ENCODE results near the gene CASP6. TPM values are rescaled to one million over a fixed set of nuclear protein-coding genes. Genes with fewer than 3 reads are reported as not detected.
"Not testable (repeated sequence)": the region's sequence is repeated elsewhere in the genome, so short reads cannot be mapped to it uniquely, and the experiment has no call there.

Gene CASP6
- total and polyA plus RNA-seq, 5 donors from 2014 or later: 21.9 to 88.4 (median 65.2) TPM

DNA sequence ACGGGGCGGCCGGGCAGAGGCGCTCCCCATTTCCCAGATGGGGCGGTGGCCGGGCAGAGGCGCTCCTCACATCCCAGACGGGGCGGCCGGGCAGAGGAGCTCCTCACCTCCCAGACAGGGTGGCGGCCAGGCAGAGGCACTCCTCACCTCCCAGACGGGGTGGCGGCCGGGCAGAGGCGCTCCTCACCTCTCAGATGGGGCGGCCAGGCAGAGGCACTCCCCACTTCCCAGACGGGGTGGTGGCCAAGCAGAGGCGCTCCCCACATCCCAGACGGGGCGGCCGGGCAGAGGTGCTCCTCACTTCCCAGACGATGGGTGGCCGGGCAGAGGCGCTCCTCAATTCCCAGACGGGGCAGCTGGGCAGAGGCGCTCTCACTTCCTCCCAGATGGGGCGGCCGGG, 24.8 kb downstream of the CASP6 start:
- H3K9me3 ChIP-seq (ENCODE audit: control insufficient read depth in 2 of 2, low read length in 2 of 2); H3K9me3 Mint-ChIP-seq; ATAC-seq (ENCODE audit: low read depth in 2 of 2); H3K27ac Mint-ChIP-seq; H3K27me3 Mint-ChIP-seq; H3K27me3 ChIP-seq (ENCODE audit: control insufficient read depth, insufficient read depth, low read length); H3K27ac ChIP-seq (ENCODE audit: insufficient read depth, low read length, poor library complexity, severe bottlenecking); H3K4me3 Mint-ChIP-seq; H3K4me3 ChIP-seq (ENCODE audit: low read depth, low read length); H3K4me1 ChIP-seq (ENCODE audit: control insufficient read depth, insufficient read depth, low read length, poor library complexity, severe bottlenecking); DNase-seq: not testable (repeated sequence)
- Mint-ChIP-seq H3K36me3 (peaks cover 43% of the 10 kb centered on the region), H3K4me1 (peaks cover 9 to 47% (median 27%) of the 10 kb centered on the region in 4 donors)
- H3K36me3 ChIP-seq (ENCODE audit: control insufficient read depth, insufficient read depth, low read length): peaks cover 25% of the 10 kb centered on the region

DNA sequence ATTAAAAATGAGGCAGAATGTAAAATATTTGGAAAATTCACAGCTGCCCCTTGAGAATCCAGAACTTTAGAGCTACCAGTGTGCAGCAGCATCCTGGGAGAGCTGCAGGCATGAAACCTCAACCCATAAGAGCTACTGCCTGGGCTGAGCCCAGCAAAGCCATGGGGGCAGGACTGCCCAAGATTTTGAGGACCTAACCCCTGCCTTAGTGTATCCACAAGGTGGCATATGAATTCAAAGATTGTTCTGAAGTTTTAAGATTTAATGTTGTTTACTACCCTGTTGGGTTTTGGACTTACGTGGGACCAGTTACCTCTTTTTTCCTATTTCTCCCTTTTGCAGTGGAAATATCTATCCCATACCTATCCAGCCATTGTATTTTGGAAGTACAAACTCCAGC, 26.4 kb downstream of the CASP6 start:
- Histone ChIP-seq H3K4me3 (ENCODE audit: low read depth, low read length) (no peak overlapping the region), H3K27me3 (ENCODE audit: control insufficient read depth, insufficient read depth, low read length) (no peaks in the 10 kb centered on the region), H3K27ac (ENCODE audit: insufficient read depth, low read length, poor library complexity, severe bottlenecking) (no peak overlapping the region), H3K36me3 (ENCODE audit: control insufficient read depth, insufficient read depth, low read length) (peaks cover 14% of the 10 kb centered on the region), H3K4me1 (ENCODE audit: control insufficient read depth, insufficient read depth, low read length, poor library complexity, severe bottlenecking) (no peaks in the 10 kb centered on the region), H3K9me3 (ENCODE audit: control insufficient read depth in 2 of 2, low read length in 2 of 2) (no peaks in the 10 kb centered on the region)
- H3K27me3 Mint-ChIP-seq: no peaks in the 10 kb centered on the region
- peaks cover 9 to 37% (median 18%) of the 10 kb centered on the region in 4 donors for H3K4me1 Mint-ChIP-seq
- ATAC-seq (ENCODE audit: low read depth in 2 of 2): peak in 1 of 2 donors; percentile 55
- peaks cover 34% of the 10 kb centered on the region for H3K36me3 Mint-ChIP-seq
- peak overlapping the region in 1 of 4 donors; percentile 3 for H3K4me3 Mint-ChIP-seq
- H3K27ac Mint-ChIP-seq: peak overlapping the region in 2 of 3 donors; percentile 28 to 49
- no peak for DNase-seq
- H3K9me3 Mint-ChIP-seq: peaks cover 0 to 2% (median 0%) of the 10 kb centered on the region in 7 donors

DNA sequence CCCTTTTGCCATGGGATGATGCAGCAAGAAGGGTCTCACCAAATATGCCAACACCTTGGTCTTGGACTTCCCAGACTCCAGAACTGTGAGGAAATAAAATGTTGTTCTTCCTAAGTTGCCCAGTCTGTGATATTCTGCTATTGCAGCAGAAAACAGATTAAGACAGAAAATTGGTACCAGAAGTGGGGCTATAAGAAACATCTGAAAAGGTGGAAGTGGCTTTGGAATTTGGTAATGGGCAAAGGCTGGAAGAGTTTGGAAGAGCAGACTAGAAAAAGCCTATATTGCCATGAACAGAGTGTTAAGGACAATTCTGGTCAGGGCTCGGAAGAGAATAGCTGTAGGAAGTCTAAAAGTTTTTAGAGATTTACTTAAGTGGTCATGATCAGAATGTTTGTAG, 27.4 kb downstream of the CASP6 start:
- DNase-seq: no peak
- H3K27me3 ChIP-seq (ENCODE audit: control insufficient read depth, insufficient read depth, low read length): no peaks in the 10 kb centered on the region
- peaks cover 10% of the 10 kb centered on the region for H3K36me3 ChIP-seq (ENCODE audit: control insufficient read depth, insufficient read depth, low read length)
- Mint-ChIP-seq H3K27ac (peak overlapping the region in 1 of 3 donors; percentile 57), H3K27me3 (no peaks in the 10 kb centered on the region), H3K36me3 (peaks cover 36% of the 10 kb centered on the region), H3K4me1 (peaks cover 19 to 43% (median 24%) of the 10 kb centered on the region in 4 donors), H3K9me3 (peaks cover 0 to 7% (median 2%) of the 10 kb centered on the region in 7 donors), H3K4me3 (no peak overlapping the region)
- H3K4me1 ChIP-seq (ENCODE audit: control insufficient read depth, insufficient read depth, low read length, poor library complexity, severe bottlenecking): no peaks in the 10 kb centered on the region
- no peak overlapping the region for H3K4me3 ChIP-seq (ENCODE audit: low read depth, low read length)
- peaks cover 0 to 5% of the 10 kb centered on the region in 2 experiments for H3K9me3 ChIP-seq (ENCODE audit: control insufficient read depth in 2 of 2, low read length in 2 of 2)
- no peak for ATAC-seq (ENCODE audit: low read depth in 2 of 2)
- no peak overlapping the region for H3K27ac ChIP-seq (ENCODE audit: insufficient read depth, low read length, poor library complexity, severe bottlenecking)

DNA sequence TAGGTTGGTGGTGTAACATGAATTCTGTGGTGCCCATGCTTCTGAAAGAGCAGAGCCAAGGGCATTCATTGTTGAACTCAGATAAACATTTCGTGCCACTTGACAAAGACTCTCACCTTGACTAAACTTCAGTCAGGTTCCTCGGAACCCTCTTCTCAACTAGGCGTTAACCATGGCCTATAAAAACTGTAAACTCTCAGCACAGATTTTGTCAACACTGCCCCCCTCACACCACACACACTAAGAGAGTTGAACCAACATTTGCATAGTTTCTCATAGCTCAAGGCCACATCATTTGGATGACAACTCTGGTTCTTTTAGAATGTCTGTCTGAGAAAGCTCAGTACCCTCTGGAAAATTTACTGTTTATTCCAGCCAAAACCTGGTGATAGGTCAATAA, 28.1 kb downstream of the CASP6 start:
- ATAC-seq (ENCODE audit: low read depth in 2 of 2) (no peak), DNase-seq (no peak)
- Mint-ChIP-seq H3K4me1 (peaks cover 21 to 40% (median 23%) of the 10 kb centered on the region in 4 donors), H3K4me3 (no peak overlapping the region), H3K9me3 (peaks cover 0 to 7% (median 2%) of the 10 kb centered on the region in 7 donors), H3K27ac (peak overlapping the region in 2 of 3 donors; percentile 56 to 57), H3K36me3 (peaks cover 39% of the 10 kb centered on the region), H3K27me3 (no peaks in the 10 kb centered on the region)
- Histone ChIP-seq H3K4me3 (ENCODE audit: low read depth, low read length) (no peak overlapping the region), H3K27ac (ENCODE audit: insufficient read depth, low read length, poor library complexity, severe bottlenecking) (no peak overlapping the region), H3K36me3 (ENCODE audit: control insufficient read depth, insufficient read depth, low read length) (peaks cover 12% of the 10 kb centered on the region), H3K4me1 (ENCODE audit: control insufficient read depth, insufficient read depth, low read length, poor library complexity, severe bottlenecking) (no peaks in the 10 kb centered on the region), H3K27me3 (ENCODE audit: control insufficient read depth, insufficient read depth, low read length) (no peaks in the 10 kb centered on the region), H3K9me3 (ENCODE audit: control insufficient read depth in 2 of 2, low read length in 2 of 2) (peaks cover 0 to 6% of the 10 kb centered on the region in 2 experiments)

DNA sequence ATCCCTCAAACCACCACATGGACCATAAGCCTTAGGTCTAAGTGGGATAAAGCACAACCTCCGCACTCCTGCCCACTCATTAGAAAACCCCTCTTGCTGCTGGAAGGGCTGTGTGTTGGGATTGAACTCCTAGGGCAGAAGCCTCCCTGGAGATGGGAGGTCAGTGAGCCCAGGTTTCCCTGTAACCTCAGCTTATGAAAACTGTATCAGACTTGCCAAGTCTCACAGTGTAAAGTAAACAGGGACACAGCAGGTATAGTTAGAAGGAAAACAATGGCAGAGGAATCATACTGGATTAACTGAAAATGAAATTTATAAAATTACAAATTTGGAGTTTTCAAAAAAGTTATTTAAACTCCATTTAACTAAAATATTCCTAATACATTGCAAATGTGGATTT, 29.9 kb downstream of the CASP6 start:
- no peak overlapping the region for H3K4me3 ChIP-seq (ENCODE audit: low read depth, low read length)
- peak overlapping the region in 2 of 3 donors; percentile 25 to 52 for H3K27ac Mint-ChIP-seq
- DNase-seq (no peak), ATAC-seq (ENCODE audit: low read depth in 2 of 2) (no peak)
- H3K27me3 Mint-ChIP-seq: no peaks in the 10 kb centered on the region
- H3K4me1 Mint-ChIP-seq: peaks cover 34 to 55% (median 40%) of the 10 kb centered on the region in 4 donors
- no peaks in the 10 kb centered on the region for H3K27me3 ChIP-seq (ENCODE audit: control insufficient read depth, insufficient read depth, low read length)
- H3K36me3 Mint-ChIP-seq: peaks cover 37% of the 10 kb centered on the region
- H3K9me3 ChIP-seq (ENCODE audit: control insufficient read depth in 2 of 2, low read length in 2 of 2): peaks cover 0 to 6% of the 10 kb centered on the region in 2 experiments
- H3K36me3 ChIP-seq (ENCODE audit: control insufficient read depth, insufficient read depth, low read length): peaks cover 12% of the 10 kb centered on the region
- no peak overlapping the region for H3K4me3 Mint-ChIP-seq
- H3K4me1 ChIP-seq (ENCODE audit: control insufficient read depth, insufficient read depth, low read length, poor library complexity, severe bottlenecking): peaks cover 6% of the 10 kb centered on the region
- H3K9me3 Mint-ChIP-seq: peaks cover 0 to 7% (median 2%) of the 10 kb centered on the region in 7 donors
- no peak overlapping the region for H3K27ac ChIP-seq (ENCODE audit: insufficient read depth, low read length, poor library complexity, severe bottlenecking)

- Mint-ChIP-seq H3K9me3 (peaks cover 0 to 7% (median 2%) of the 10 kb centered on the region in 7 donors), H3K4me1 (peaks cover 38 to 64% (median 45%) of the 10 kb centered on the region in 4 donors), H3K27ac (peak overlapping the region in 1 of 3 donors; percentile 39), H3K27me3 (no peaks in the 10 kb centered on the region), H3K36me3 (peaks cover 36% of the 10 kb centered on the region), H3K4me3 (no peak overlapping the region)
- DNase-seq (no peak), ATAC-seq (ENCODE audit: low read depth in 2 of 2) (no peak)
- Histone ChIP-seq H3K36me3 (ENCODE audit: control insufficient read depth, insufficient read depth, low read length) (peaks cover 12% of the 10 kb centered on the region), H3K4me1 (ENCODE audit: control insufficient read depth, insufficient read depth, low read length, poor library complexity, severe bottlenecking) (peaks cover 6% of the 10 kb centered on the region), H3K4me3 (ENCODE audit: low read depth, low read length) (no peak overlapping the region), H3K9me3 (ENCODE audit: control insufficient read depth in 2 of 2, low read length in 2 of 2) (peaks cover 0 to 6% of the 10 kb centered on the region in 2 experiments), H3K27me3 (ENCODE audit: control insufficient read depth, insufficient read depth, low read length) (no peaks in the 10 kb centered on the region), H3K27ac (ENCODE audit: insufficient read depth, low read length, poor library complexity, severe bottlenecking) (no peak overlapping the region)
These were observed 30.9 kb downstream of the CASP6 start for GRCh38 chr4:109672169-109672930.

DNA sequence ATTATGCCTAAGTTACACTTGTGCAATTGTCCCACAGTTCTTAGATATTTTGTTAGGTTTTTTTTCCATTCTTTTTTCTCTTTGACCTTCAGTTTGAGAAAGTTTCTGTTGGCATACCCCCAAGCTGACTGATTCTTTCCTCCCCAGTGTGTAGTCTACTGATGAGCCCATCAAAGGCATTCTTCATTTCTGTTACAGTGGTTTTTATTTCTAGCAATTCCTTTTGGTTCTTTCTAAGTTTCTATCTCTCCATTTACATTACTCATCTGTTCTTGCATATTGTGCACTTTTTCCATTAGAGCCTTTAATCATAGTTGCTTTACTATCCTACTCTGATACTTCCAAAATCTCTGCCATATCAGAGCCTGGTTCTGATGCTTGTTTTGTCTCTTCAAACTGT, 31.9 kb downstream of the CASP6 start:
- H3K9me3 Mint-ChIP-seq: peaks cover 0 to 7% (median 0%) of the 10 kb centered on the region in 7 donors
- H3K36me3 Mint-ChIP-seq: peaks cover 39% of the 10 kb centered on the region
- peaks cover 6% of the 10 kb centered on the region for H3K4me1 ChIP-seq (ENCODE audit: control insufficient read depth, insufficient read depth, low read length, poor library complexity, severe bottlenecking)
- H3K27me3 ChIP-seq (ENCODE audit: control insufficient read depth, insufficient read depth, low read length): no peaks in the 10 kb centered on the region
- peaks cover 0 to 6% of the 10 kb centered on the region in 2 experiments for H3K9me3 ChIP-seq (ENCODE audit: control insufficient read depth in 2 of 2, low read length in 2 of 2)
- peaks cover 12% of the 10 kb centered on the region for H3K36me3 ChIP-seq (ENCODE audit: control insufficient read depth, insufficient read depth, low read length)
- H3K4me1 Mint-ChIP-seq: peaks cover 44 to 64% (median 47%) of the 10 kb centered on the region in 4 donors
- no peak for ATAC-seq (ENCODE audit: low read depth in 2 of 2)
- no peak overlapping the region for H3K4me3 ChIP-seq (ENCODE audit: low read depth, low read length)
- H3K27me3 Mint-ChIP-seq: no peaks in the 10 kb centered on the region
- no peak overlapping the region for H3K4me3 Mint-ChIP-seq
- DNase-seq: no peak
- H3K27ac ChIP-seq (ENCODE audit: insufficient read depth, low read length, poor library complexity, severe bottlenecking): no peak overlapping the region
- peak overlapping the region in 2 of 3 donors; percentile 40 to 47 for H3K27ac Mint-ChIP-seq
